AG20443 (cell line): Measurements from ENCODE around the gene ZG16.
A peak's percentile ranks its signal among the peaks of the same experiment; 100 is the strongest.

Source experiments
- DNase-seq: peaks from one replicate; pipeline ENCODE4 v3.0.0; 2012; ENCODE audit warnings: low spot score, mixed read lengths

The ZG16 gene

DNA sequence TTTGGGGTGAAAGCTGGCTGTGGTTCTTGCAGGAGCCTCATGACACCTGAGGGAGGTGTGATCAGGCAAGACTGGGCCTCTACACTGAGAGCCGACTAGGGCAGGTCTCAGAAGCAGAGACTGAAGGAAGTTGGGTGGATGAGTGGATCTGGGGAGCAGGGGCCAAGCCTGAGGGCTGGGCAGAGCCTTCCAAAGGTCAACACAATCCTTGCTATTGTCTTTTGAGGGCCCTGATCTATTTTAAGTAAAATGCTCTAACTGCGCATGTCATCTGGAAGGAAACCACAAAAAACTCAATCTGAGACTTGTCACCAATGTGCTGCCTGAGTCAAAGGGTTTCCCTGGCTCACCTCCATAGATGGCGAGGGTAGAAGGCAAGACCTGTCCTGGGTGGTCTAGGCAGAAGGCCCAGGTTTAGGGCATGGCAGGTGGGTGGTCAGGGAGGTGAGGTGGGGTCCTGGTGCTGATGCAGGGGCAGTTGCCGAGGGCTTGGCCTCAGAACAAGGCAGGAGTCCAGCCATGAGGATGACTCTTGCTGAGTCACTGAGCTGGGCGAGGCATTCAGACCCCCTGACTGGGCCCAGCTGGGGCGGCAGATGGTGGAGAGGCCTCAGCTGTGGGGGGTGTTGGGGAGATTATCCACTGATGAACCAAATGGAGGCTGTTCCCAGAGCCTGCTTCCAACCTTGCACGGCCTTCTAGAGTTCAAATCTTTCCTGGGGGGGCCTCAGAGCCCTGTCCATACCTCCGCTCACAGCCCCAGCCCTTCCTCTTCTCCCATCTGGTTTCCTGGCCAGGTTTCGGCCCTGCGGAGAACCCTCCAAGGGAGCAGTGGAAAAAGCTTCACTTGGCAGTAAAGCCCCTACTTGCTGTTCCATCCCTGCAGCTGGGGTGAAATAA lies 47.3 kb downstream of the ZG16 start:
- DNase-seq = peak; percentile 87

DNA sequence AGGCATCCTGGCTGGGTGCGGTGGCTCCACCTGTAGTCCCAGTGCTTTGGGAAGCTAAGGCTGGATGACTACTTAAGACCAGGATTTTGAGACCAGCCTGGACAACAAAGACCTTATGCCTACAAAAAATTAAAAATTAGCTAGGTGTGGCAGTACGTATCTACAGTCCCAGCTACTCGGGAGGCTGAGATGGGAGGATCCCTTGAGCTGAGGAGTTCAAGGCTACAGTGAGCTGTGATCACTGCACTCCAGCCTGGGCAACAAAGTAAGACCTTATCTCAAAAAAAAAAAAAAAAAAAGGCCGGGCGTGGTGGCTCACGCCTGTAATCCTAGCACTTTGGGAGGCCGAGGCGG lies 48.3 kb downstream of the ZG16 start:
- no peak for DNase-seq

DNA sequence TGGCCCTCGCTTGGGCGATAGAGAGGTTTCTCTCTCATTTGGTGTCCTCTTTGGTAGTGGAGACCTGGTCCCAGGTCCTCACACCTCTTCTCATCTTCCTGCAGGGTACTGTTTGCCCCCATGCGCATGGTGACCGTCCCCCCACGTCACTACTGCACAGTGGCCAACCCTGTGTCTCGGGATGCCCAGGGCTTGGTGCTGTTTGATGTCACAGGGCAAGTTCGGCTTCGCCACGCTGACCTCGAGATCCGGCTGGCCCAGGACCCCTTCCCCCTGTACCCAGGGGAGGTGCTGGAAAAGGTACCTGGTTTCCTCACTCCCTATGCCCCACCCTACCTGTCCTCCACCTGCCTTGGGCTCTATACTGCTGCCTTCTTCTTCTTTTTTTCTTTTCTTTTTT lies 52.7 kb downstream of the ZG16 start:
- no peak for DNase-seq

DNA sequence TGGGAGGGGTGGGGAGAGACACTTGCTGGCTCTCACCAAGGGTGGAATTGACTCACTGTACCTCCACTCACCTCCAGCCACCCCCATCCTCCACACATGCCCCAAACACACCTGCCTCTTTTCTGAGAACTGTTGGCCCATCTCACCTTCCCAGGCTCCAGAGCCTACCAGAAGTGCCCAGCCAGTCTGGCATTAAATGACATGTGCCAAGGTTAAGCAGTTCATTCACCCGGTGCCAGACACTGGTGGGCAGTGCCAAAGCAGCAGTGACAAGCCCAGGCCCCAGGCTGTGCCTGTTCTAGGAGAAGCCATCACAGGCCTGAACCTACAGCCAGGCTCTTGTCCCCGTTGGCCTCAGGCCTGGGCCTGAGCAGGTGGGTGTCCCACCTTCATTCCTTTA lies 53.4 kb downstream of the ZG16 start:
- no peak for DNase-seq
